HL-60 (cell line): ENCODE results near the gene KLHDC8A.

Source experiments
- GABPA ChIP-seq: IDR thresholded peaks from 2 replicates; pipeline ENCODE4 v1.6.1; 2012; ENCODE audit warnings: low read depth
- POLR2AphosphoS5 ChIP-seq: IDR thresholded peaks from 2 replicates; pipeline ENCODE4 v1.6.1; 2012; ENCODE audit warnings: low read depth
- SPI1 ChIP-seq: IDR thresholded peaks from 2 replicates; pipeline ENCODE4 v1.6.1; 2012; ENCODE audit warnings: low read depth, mild to moderate bottlenecking, borderline replicate concordance
- TF ChIP-seq, protein P1 (sequence below): IDR thresholded peaks from one replicate; pipeline ENCODE4 v1.5.1; 2011; ENCODE audit warnings: low read length, control low read depth, inconsistent platforms; ENCODE audit not compliant: insufficient read depth
- TF ChIP-seq, protein P2 (sequence below): IDR thresholded peaks from 2 replicates; pipeline ENCODE4 v1.6.1; 2012; ENCODE audit warnings: low read depth; ENCODE audit not compliant: insufficient replicate concordance

DNA sequence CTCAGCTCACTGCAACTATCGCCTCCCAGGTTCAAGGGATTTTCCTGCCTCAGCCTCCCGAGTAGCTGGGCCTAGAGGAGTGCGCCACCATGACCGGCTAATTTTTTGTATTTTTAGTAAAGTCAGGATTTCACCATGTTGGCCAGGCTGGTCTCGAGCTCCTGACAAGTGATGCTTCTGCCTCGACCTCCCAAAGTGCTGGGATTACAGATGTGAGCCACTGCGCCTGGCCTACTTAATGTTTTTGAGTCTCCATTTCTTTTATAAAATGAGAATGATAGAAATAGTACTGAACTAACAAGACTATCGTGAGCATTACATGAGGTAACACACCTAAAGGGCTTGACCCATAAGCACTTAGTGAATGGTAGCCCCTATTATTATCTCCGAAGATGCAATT, 56.6 kb downstream of the KLHDC8A start:
- TF ChIP-seq POLR2AphosphoS5 = no peak
- TF ChIP-seq, protein P1, sequence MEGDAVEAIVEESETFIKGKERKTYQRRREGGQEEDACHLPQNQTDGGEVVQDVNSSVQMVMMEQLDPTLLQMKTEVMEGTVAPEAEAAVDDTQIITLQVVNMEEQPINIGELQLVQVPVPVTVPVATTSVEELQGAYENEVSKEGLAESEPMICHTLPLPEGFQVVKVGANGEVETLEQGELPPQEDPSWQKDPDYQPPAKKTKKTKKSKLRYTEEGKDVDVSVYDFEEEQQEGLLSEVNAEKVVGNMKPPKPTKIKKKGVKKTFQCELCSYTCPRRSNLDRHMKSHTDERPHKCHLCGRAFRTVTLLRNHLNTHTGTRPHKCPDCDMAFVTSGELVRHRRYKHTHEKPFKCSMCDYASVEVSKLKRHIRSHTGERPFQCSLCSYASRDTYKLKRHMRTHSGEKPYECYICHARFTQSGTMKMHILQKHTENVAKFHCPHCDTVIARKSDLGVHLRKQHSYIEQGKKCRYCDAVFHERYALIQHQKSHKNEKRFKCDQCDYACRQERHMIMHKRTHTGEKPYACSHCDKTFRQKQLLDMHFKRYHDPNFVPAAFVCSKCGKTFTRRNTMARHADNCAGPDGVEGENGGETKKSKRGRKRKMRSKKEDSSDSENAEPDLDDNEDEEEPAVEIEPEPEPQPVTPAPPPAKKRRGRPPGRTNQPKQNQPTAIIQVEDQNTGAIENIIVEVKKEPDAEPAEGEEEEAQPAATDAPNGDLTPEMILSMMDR = no peak
- no peak for TF ChIP-seq GABPA
- TF ChIP-seq, protein P2, sequence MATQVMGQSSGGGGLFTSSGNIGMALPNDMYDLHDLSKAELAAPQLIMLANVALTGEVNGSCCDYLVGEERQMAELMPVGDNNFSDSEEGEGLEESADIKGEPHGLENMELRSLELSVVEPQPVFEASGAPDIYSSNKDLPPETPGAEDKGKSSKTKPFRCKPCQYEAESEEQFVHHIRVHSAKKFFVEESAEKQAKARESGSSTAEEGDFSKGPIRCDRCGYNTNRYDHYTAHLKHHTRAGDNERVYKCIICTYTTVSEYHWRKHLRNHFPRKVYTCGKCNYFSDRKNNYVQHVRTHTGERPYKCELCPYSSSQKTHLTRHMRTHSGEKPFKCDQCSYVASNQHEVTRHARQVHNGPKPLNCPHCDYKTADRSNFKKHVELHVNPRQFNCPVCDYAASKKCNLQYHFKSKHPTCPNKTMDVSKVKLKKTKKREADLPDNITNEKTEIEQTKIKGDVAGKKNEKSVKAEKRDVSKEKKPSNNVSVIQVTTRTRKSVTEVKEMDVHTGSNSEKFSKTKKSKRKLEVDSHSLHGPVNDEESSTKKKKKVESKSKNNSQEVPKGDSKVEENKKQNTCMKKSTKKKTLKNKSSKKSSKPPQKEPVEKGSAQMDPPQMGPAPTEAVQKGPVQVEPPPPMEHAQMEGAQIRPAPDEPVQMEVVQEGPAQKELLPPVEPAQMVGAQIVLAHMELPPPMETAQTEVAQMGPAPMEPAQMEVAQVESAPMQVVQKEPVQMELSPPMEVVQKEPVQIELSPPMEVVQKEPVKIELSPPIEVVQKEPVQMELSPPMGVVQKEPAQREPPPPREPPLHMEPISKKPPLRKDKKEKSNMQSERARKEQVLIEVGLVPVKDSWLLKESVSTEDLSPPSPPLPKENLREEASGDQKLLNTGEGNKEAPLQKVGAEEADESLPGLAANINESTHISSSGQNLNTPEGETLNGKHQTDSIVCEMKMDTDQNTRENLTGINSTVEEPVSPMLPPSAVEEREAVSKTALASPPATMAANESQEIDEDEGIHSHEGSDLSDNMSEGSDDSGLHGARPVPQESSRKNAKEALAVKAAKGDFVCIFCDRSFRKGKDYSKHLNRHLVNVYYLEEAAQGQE = no peak
- TF ChIP-seq SPI1 = no peak
